NCI-H146 (cell line): ENCODE data around the gene EPS8L3.
A peak's percentile ranks its signal among the peaks of the same experiment; 100 is the strongest.

Experiments
- DNase-seq: peaks from one replicate; lab custom pipeline; 2025; lab: John Stamatoyannopoulos, UW

Gene EPS8L3

DNA sequence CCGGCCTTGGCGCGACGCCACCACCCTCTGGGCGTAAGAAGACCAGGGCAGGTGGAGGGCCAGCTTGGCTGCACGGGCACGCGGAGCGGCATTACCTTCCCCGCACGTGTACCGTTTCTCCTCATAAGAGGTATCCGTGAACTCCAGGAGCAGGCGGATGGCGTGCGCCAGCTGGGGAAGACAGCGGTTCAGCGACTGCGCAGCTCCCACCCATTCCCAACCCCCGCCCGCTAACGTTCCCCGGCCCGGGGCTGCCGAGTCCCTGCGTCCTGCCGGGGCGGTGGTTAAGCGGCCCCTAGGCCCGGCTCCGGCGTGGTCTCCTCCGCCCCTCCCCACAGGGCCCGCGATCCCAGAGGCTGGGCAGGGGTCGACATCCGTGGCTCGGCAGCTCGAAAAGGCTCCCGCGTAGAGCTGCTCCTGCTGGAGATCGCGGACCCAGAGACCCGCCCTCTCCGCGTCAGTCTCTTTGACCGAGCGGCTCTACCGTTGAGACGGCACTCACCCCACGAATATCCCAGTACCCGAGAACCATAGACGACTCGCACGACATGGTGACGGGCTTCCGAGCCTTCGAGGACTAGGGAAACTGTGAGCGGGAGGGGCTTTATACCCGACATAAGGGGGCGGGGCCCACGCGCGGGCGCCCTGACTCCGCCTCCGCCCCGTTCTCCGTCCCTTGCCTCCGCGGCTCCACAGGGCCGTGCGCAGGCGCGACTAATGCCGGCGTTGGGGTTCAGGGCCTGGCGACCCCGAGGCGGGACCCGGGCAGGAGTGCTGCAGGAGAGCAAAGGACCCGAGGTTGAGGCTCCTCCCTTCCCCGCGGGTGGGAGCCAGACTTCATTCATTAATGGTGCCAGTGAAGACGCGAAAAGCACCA lies 23.7 kb downstream of the EPS8L3 start:
- peak; percentile 78 for DNase-seq

GRCh38 chr1:109733236-109733870 lies 30.4 kb downstream of the EPS8L3 start:
- DNase-seq = no peak

- DNase-seq = no peak
Observed at GRCh38 chr1:109732390-109732881, 31.3 kb downstream of the EPS8L3 start.

DNA sequence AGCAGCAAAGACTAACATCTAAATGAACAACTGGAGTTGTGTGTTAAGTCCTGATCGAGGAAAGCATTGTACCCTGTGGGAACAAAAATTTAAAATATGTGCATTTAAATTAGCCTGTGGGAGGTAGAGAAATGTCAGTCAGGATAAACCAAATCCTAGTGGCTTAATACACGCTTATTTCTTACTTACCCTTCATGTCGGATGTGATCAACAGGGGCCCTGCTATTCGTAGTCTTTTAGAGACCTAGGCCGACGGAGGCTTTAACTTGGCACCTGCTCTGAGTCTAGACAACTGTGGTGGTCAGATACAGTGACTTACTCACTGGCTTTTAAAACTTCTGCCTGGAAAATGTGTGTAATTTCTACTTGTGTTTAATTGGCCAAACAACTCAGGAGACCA lies 33.1 kb downstream of the EPS8L3 start:
- DNase-seq = no peak

DNA sequence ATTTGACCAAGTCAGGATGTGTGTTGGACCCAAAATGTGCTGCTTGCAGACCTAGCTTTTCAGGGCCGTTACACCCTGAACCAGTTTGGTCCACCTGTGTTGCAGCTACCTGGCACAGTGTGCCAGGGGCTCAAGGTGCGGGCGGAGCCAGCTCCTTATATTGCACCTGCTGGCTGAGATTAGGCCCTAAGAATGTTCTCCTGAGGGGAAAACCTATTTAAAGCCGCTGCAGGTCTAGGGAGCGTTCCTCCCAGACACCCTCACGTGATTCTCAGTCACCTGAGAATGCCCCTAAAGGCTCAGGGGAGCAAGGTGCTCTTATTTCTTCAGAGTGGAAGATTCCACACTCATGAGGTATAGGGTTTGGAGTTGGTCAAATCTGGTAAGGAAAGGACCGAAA lies 34.9 kb downstream of the EPS8L3 start:
- no peak for DNase-seq

GRCh38 chr1:109726728-109727373 lies 36.9 kb downstream of the EPS8L3 start:
- no peak for DNase-seq

DNA sequence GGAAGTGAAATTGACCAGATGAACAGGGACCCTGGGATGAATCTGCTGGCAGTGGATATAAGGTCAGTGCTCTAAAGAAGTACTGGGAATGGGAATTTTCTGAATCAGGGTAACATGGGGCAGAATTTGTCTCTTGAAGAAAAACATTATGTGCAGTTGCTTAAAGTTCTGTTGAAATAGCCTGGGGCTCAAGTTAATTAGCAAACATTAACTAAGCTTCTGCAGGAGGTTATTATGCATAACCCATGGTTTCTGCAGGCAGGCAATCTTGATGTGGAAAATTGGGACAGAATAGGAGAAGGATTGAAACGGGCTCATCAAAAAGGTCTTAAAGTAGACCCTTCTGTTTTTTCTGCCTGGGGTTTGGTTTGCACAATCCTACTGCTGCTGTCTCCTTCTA lies 37.7 kb downstream of the EPS8L3 start:
- no peak for DNase-seq

DNA sequence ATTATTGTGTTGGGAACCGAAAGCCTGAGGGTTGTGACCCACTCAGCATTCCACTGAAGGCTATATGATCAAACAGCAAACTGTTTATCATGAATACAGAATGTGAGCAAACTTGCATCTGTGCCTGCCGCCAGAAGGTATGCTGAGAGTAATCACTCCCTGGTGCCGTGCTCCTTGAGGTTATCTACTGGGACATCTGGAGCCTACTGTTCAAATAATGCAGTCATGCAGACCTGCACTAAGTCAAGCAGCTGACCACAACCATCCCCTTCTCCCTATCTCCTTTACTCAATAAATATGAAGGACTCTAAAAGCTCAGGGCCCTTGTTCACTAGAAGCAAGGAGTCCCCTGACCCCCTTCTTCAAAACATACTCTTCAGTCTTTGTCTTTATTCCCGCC lies 38.2 kb downstream of the EPS8L3 start:
- no peak for DNase-seq

DNA sequence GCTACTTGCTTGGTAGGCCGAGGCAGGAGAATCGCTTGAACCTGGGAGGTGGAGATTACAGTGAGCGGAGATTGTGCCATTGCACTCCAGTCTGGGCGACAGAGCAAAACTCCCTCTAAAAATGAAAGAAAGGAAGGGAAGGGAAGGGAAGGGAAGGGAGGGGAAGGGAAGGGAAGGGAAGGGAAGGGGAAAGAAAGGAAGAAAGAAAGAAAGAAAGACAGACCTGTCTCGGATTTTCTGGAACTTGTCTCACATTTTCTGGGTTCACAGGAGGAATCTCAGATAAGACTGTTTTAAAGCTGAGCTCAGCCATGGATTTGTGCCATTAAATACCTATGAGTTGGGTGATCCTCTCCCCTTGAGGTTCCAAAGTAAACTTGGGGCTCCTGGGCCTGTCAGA lies 38.8 kb downstream of the EPS8L3 start:
- DNase-seq = no peak

- no peak for DNase-seq
Observed at GRCh38 chr1:109722908-109723691, 40.6 kb downstream of the EPS8L3 start.

DNA sequence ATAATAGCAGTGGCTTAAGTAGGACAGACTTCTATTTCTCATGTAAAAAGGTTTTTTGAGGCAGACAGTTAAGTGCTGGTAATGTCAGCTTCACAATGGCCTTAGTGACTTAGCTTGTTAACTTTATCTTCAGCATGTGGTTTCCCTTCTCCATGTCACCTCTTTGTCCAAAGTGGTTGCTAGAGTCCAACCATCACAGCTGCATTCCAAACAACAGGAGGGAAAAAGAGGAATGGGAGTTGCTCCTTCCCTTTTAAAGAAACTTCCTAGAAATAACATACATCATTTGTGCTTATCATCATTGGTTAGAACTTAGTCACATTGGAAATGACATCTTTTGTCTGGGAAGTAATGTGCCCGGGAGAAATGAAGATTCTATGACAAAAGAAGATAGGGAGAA lies 41.8 kb downstream of the EPS8L3 start:
- no peak for DNase-seq

DNA sequence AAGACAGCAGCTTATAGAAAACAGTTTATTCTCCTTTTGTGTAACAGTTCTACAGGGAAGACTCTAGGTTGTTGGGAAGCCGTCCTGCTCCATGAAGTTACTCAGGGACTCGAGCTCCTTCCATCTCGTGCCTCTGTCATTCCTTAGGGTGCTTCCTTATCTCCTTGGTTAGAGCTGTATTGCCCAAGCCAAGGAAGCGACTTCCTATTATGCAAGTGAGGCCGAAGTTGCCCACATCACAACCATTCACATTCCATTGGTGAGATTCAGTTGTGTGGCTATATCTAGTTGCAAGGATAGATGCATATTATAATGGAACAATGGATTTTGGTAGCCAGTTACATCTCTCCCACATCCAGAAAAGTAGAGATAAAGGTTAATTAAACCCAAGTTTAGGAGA lies 42.7 kb downstream of the EPS8L3 start:
- DNase-seq = no peak

DNA sequence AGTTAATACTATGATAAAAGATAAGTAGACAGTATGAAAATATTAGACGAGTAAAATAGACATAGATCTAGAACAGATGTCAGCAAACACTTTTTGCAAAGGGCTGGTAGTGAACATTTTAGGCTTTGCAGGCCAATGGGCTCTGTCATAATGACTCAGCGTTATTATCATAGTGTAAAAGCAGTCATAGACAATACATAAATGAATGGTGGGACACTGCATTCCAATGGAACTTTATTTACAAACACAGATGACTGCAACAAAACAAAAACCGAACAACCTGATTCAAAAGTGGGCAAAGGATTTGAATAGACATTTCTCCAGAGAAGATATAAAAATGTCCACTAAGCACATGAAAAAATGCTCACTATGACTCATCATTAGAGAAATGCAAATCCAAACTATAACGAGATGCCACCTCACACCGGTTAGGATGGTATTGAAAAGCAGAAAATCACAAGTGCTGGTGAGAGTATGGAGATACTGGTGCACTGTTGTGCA lies 44.3 kb downstream of the EPS8L3 start:
- no peak for DNase-seq

- DNase-seq = peak; percentile 46
Observed at GRCh38 chr1:109718495-109718894, 45.2 kb downstream of the EPS8L3 start.

DNA sequence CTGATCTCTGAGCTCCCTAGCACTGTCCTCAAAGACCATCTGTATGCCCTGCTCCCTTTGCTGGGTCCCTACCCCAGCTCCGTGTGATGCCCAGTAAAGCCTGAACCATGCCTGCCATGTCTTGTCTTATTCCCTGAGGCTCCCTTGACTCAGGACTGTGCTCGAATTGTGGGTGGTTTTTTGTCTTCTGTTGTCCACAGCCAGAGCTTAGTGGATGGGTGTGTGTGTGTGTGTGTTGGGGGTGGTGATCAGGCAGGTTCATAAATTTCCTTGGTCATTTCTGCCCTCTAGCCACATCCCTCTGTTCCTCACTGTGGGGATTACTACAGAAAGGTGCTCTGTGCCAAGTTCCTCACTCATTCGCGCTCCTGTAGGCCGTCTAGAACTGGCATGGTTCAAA lies 46.0 kb downstream of the EPS8L3 start:
- DNase-seq = no peak

DNA sequence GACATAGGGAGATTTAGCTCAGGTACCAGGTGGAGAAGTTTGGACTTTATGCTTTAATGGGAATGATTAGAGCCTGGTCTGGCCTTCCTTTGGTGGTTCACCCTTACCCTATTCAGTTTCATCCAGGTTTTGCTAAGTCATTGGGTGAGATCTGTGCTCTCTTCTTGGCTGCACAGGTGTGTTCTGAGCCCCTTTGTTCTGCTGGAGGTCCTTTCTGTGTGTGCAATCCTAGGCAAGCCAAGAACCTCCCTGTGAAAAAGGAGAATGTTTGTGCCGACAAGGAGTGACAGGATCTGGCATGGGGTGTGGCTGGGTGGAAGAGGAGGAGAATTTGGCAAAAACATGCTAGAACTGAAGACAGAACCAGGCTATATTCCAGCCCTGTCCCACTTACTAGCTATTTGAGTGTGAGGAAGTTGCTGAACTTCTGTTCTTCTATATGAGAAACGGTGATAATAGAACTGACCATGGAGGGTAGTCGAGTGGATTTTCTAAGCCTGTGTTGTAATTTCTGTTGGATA lies 47.1 kb downstream of the EPS8L3 start:
- no peak for DNase-seq

GRCh38 chr1:109716121-109716520 lies 47.6 kb downstream of the EPS8L3 start:
- no peak for DNase-seq

DNA sequence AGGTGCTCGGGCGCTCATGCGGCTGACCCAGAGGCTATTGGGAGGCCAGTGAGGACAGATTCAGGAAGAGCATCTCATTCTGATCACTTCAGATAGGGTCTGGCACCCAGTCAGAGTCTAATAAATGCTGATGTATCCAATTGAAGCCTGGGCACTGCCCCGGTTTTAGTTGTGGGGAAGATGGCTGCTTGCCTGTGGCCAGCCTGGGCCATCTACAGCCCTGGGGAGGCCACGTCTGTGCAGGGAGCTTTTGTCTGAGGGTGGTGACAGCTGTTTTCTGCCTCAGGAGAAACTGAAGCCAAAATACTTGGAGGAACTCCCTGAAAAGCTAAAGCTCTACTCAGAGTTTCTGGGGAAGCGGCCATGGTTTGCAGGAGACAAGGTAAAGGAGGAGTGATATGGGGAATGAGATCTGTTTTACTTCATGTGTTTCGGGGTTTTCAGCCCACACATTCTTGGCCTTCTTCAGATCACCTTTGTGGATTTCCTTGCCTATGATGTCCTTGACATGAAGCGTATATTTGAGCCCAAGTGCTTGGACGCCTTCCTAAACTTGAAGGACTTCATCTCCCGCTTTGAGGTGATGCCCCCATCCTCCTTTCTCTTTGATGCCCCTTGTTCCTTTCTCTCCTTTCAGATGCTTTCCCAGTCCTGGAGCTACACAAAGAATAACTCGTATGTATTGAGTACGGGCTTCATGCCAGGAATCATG lies 48.9 kb downstream of the EPS8L3 start:
- no peak for DNase-seq

- no peak for DNase-seq
Observed at GRCh38 chr1:109713636-109714035, 50.1 kb downstream of the EPS8L3 start.

DNA sequence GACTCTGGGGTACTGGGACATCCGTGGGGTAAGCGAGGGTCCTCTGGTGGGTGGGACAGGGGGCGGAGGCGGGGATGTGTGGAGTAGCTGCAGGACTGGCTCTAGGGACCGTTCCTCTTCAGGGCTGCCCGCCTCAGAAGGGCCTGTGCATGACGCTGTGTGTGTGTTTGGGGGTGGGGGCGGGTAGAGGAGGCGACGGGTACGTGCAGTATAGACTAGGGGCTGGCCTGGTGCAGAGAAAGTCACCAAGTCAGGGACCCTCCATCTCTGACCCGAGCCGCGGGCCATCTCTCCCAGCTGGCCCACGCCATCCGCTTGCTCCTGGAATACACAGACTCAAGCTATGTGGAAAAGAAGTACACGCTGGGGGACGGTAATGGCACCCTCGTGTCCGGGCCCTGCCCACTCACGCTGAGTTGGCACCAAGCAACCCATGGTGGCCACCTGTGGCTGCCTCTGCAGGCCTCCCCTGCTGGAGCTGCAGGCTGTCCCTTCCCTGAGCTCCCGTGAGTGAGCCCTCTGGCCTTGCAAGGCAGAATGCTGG lies 51.3 kb downstream of the EPS8L3 start:
- DNase-seq = no peak
